Panc1 (cell line): Measurements from ENCODE around the gene ZBTB7C.

Experiments
- POLR2AphosphoS5 ChIP-seq: IDR thresholded peaks from 2 replicates; pipeline ENCODE4 v1.6.1; 2012; ENCODE audit warnings: mild to moderate bottlenecking, low read depth, low read length, moderate library complexity
- REST ChIP-seq, 2 experiments: IDR thresholded peaks; 2 replicates each; pipeline ENCODE4 v1.6.1; 2011 to 2012; ENCODE audit warnings: low read depth in 2 of 2, control low read depth in 1 of 2, low read length in 1 of 2, mild to moderate bottlenecking in 1 of 2, moderate library complexity in 1 of 2; ENCODE audit not compliant: insufficient read depth in 1 of 2
- SIN3A ChIP-seq: IDR thresholded peaks from 2 replicates; pipeline ENCODE4 v1.6.1; 2012; ENCODE audit warnings: low read depth, mild to moderate bottlenecking, low read length, moderate library complexity, borderline replicate concordance; ENCODE audit not compliant: insufficient read depth
- TF ChIP-seq, protein P1 (sequence below): fragments of 450-650 bp; IDR thresholded peaks from 2 replicates; pipeline ENCODE4 v1.5.1; 2017; ENCODE audit warnings: mild to moderate bottlenecking

GRCh38 chr18:48314690-48315089 lies 94.5 kb downstream of the ZBTB7C start:
- no peak for TF ChIP-seq POLR2AphosphoS5
- TF ChIP-seq, protein P1, sequence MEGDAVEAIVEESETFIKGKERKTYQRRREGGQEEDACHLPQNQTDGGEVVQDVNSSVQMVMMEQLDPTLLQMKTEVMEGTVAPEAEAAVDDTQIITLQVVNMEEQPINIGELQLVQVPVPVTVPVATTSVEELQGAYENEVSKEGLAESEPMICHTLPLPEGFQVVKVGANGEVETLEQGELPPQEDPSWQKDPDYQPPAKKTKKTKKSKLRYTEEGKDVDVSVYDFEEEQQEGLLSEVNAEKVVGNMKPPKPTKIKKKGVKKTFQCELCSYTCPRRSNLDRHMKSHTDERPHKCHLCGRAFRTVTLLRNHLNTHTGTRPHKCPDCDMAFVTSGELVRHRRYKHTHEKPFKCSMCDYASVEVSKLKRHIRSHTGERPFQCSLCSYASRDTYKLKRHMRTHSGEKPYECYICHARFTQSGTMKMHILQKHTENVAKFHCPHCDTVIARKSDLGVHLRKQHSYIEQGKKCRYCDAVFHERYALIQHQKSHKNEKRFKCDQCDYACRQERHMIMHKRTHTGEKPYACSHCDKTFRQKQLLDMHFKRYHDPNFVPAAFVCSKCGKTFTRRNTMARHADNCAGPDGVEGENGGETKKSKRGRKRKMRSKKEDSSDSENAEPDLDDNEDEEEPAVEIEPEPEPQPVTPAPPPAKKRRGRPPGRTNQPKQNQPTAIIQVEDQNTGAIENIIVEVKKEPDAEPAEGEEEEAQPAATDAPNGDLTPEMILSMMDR, result no peak
- no peak for TF ChIP-seq SIN3A
- no peak for TF ChIP-seq REST (IDR thresholded peaks at IDR 0.05; ENCODE audit: insufficient read depth in 1 of 2, low read depth in 2 of 2, low read length in 1 of 2)
